KOPT-K1 (cell line): Measurements from ENCODE around the gene JARID2.

Source experiments
- H3K27ac ChIP-seq: fragments of 200-600 bp; sonication (generic); 2 replicates; pipeline ENCODE4 v1.5.1; 2016; ENCODE audit warnings: antibody characterized with exemption, mild to moderate bottlenecking, low read depth, low read length; ENCODE audit not compliant: poor library complexity, severe bottlenecking
- H3K36me3 ChIP-seq: fragments of 200-600 bp; sonication (generic); 2 replicates; pipeline ENCODE4 v1.5.1; 2017; ENCODE audit warnings: antibody characterized with exemption, mild to moderate bottlenecking, low read length, moderate library complexity; ENCODE audit not compliant: insufficient read depth
- H3K9me3 ChIP-seq: fragments of 200-600 bp; sonication (generic); 2 replicates; pipeline ENCODE4 v1.5.1; 2017; ENCODE audit warnings: antibody characterized with exemption, low read length, mild to moderate bottlenecking; ENCODE audit not compliant: insufficient read depth, poor library complexity, severe bottlenecking

JARID2 gene

DNA sequence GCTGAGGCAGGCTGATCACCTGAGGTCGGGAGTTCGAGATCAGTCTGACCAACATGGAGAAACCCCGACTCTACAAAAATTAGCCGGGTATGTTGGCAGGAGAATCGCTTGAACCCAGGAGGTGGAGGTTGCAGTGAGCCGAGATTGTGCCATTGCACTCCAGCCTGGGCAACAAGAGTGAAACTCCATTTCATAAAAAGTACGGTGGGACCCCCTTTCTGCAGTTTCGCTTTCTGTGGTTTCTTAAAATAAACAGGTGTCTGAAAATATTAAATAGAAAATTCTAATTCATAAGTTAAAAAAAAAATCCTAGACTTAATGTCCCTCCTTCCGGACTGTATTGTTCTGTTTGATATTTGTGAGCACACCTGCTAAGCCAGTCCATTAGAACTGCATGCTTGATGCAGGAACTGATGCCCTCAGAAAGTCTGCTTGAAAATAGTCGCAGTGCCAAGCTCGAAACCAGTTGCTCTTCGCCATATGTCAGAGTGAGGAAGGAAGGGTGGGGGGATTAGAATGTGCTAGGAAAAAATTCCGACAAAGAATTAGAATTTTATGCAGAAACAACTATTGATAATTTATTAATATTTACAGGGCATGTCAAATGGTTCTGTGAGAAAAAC, 85.9 kb downstream of the JARID2 start:
- Histone ChIP-seq H3K36me3 (0 out of 2 replicates have a peak, but pooled peaks cover 4% of the 10 kb centered on the region), H3K27ac (peak overlapping the region; percentile 31), H3K9me3 (no peaks in the 10 kb centered on the region)

DNA sequence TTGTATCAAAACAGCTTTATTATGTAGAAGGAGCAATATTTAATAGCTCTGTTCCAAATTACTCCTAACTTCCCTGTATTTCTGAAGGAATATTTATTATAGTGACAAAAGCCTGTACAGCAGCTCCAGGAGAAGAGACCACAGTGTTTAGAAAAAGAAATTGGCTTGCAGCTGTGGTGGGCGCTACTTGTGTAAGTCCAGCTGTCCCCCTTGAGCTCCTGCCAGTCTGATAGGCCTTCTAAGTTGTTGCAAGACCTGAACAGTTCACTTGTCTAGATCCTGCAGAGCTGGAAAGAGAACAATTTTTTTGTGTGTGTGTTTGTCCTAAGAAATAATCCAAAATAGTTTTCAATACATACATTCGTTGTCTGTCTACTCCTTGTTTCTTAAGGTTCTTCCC, 86.6 kb downstream of the JARID2 start:
- H3K9me3 ChIP-seq: no peaks in the 10 kb centered on the region
- 0 out of 2 replicates have a peak, but pooled peaks cover 4% of the 10 kb centered on the region for H3K36me3 ChIP-seq
- no peak overlapping the region for H3K27ac ChIP-seq

GRCh38 chr6:15335385-15335784, 89.5 kb downstream of the JARID2 start:
- no peaks in the 10 kb centered on the region for H3K36me3 ChIP-seq
- no peak overlapping the region for H3K27ac ChIP-seq
- no peaks in the 10 kb centered on the region for H3K9me3 ChIP-seq

GRCh38 chr6:15335916-15336315, 90.0 kb downstream of the JARID2 start:
- Histone ChIP-seq H3K9me3 (no peaks in the 10 kb centered on the region), H3K36me3 (no peaks in the 10 kb centered on the region), H3K27ac (no peak overlapping the region)

- H3K36me3 ChIP-seq: no peaks in the 10 kb centered on the region
- peak overlapping the region; percentile 39 for H3K27ac ChIP-seq
- H3K9me3 ChIP-seq: no peaks in the 10 kb centered on the region
Measured at GRCh38 chr6:15336900-15337560, 91.2 kb downstream of the JARID2 start.

GRCh38 chr6:15337582-15337981, 91.7 kb downstream of the JARID2 start:
- Histone ChIP-seq H3K9me3 (no peaks in the 10 kb centered on the region), H3K27ac (peak overlapping the region; percentile 39), H3K36me3 (no peaks in the 10 kb centered on the region)

DNA sequence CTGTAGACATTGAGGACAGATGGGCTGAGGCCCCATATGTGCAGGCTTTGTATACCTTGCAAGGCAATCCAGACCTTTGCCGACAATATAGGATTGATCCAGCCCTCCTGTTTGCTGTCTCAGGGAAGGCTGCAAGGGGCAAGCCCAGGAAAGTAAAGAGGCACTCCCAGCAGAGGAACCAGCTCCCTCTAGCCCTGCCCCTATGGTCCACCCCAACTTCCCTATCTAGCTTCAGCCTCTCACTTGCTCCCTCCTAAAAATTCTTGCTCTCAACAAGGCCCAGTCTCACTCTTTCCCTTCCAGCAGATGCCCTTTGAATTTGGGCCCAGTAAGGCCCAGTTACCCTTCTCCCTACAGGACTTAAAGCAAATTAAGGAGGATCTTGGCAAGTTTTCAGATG, 92.6 kb downstream of the JARID2 start:
- Histone ChIP-seq H3K27ac (no peak overlapping the region), H3K9me3 (no peaks in the 10 kb centered on the region), H3K36me3 (no peaks in the 10 kb centered on the region)

GRCh38 chr6:15339081-15339480, 93.2 kb downstream of the JARID2 start:
- Histone ChIP-seq H3K9me3 (no peaks in the 10 kb centered on the region), H3K36me3 (no peaks in the 10 kb centered on the region), H3K27ac (no peak overlapping the region)

DNA sequence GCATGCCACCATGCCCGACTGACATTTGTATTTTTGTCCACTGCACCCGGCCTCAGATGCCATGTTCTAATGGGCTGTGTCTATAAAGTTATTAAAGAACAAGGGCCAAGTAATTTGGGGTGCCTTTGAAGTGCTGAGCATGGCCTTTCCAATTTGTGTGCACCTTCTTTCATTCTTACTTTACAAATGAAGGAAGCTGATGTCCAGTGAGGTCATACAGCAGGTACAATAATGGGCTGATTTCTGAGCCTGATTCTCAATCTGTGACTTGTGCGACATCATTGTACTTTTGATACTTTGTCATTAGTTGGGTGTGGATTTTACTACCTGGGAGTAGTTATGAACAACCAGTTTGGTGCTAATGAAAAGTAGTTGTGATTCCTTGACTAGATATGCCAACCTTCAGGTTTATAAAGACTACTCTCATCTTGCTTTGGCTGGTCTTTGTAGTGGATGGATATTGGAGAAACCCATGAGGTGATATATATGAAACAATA, 94.3 kb downstream of the JARID2 start:
- H3K27ac ChIP-seq: peak overlapping the region; percentile 57
- H3K9me3 ChIP-seq: no peaks in the 10 kb centered on the region
- no peaks in the 10 kb centered on the region for H3K36me3 ChIP-seq

DNA sequence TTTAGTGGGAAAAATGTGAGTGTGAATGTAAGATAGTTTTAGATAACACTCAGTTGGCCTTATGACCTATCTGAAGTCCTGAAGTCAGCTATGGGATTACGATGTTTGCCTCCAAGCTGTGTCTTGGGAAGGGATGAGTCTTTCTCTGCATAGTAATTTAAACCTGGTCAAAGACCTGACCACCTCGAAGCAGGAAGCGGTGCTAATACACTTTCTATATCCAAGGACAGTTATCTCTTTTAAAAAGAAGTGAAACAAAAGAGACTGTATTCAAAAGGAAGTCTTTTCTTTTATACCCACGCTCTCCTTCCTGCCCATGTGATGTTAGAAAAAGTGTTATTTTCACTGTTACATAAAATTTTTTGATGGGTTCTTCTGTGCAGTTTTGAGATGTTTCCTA, 94.9 kb downstream of the JARID2 start:
- no peaks in the 10 kb centered on the region for H3K9me3 ChIP-seq
- H3K36me3 ChIP-seq: no peaks in the 10 kb centered on the region
- H3K27ac ChIP-seq: peak overlapping the region; percentile 57

- Histone ChIP-seq H3K27ac (peak overlapping the region; percentile 57), H3K9me3 (no peaks in the 10 kb centered on the region), H3K36me3 (no peaks in the 10 kb centered on the region)
Measured at GRCh38 chr6:15341311-15342001, 95.6 kb downstream of the JARID2 start.

GRCh38 chr6:15342114-15342513, 96.2 kb downstream of the JARID2 start:
- peak overlapping the region; percentile 57 for H3K27ac ChIP-seq
- no peaks in the 10 kb centered on the region for H3K36me3 ChIP-seq
- H3K9me3 ChIP-seq: no peaks in the 10 kb centered on the region

- Histone ChIP-seq H3K9me3 (no peaks in the 10 kb centered on the region), H3K27ac (no peak overlapping the region), H3K36me3 (no peaks in the 10 kb centered on the region)
Measured at GRCh38 chr6:15343490-15344191, 97.8 kb downstream of the JARID2 start.

DNA sequence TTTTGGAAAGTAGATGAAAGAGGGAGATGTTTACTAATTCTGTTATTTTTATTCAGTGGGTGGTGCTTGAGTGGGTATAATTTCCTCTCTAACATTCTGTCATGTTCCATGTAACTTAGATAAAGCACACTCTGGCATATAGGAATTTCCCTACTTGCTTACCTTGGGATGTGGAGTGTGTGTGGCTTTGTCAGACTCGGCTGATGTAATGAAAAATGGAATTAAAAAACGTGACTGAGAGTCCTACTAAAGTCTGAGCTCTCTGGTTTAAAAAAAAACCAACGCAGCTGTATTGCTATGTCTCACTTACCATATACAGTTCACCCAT, 98.3 kb downstream of the JARID2 start:
- Histone ChIP-seq H3K36me3 (no peaks in the 10 kb centered on the region), H3K9me3 (no peaks in the 10 kb centered on the region), H3K27ac (no peak overlapping the region)

DNA sequence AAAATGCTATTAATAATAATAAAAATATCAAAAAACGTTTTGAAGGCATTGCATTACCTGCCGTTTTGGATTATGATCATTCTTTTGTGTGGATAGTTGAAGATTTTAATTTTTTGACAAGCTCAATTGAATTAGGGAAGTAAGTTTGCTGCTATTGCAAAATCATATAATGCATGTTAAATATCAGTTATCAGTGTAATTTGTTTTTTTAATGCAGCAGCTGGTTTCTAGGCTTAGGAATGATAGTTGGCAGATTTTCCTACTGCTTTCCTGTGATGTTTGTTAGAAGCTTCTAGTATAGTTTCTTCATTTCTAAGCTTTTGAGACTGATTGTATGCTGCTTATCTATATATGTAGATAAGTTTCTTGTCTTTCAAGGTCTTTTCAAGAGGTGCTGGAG, 99.0 kb downstream of the JARID2 start:
- Histone ChIP-seq H3K36me3 (peaks cover 4% of the 10 kb centered on the region; the same call in 1 of the 2 replicates), H3K9me3 (no peaks in the 10 kb centered on the region), H3K27ac (no peak overlapping the region)
